Parathyroid adenoma (tissue), 2 donors: ENCODE results near the gene FBXO24.

Experiments used
- H2AFZ ChIP-seq: fragments of 300-600 bp; sonication (generic); one replicate; pipeline ENCODE4 v1.7.0; 2017; ENCODE audit warnings: antibody characterized with exemption, mild to moderate bottlenecking
- H3K27ac ChIP-seq: fragments of 300-600 bp; sonication (generic); one replicate; pipeline ENCODE4 v1.7.0; 2017
- H3K27me3 ChIP-seq: fragments of 300-600 bp; sonication (generic); one replicate; pipeline ENCODE4 v1.7.0; 2017; ENCODE audit warnings: low read length; ENCODE audit not compliant: control insufficient read depth, insufficient read depth
- H3K36me3 ChIP-seq: fragments of 300-600 bp; sonication (generic); one replicate; pipeline ENCODE4 v1.7.0; 2017; ENCODE audit warnings: low read length; ENCODE audit not compliant: control insufficient read depth, insufficient read depth
- H3K4me1 ChIP-seq: fragments of 300-600 bp; sonication (generic); one replicate; pipeline ENCODE4 v1.7.0; 2017; ENCODE audit warnings: control low read depth
- H3K4me2 ChIP-seq: fragments of 300-600 bp; sonication (generic); one replicate; pipeline ENCODE4 v1.7.0; 2017; ENCODE audit warnings: low read length
- H3K4me3 ChIP-seq: fragments of 300-600 bp; sonication (generic); one replicate; pipeline ENCODE4 v1.7.0; 2017; ENCODE audit warnings: low read depth, low read length
- H3K79me2 ChIP-seq: fragments of 300-600 bp; sonication (generic); one replicate; pipeline ENCODE4 v1.7.0; 2017; ENCODE audit warnings: control low read depth
- H3K9ac ChIP-seq: fragments of 300-600 bp; sonication (generic); one replicate; pipeline ENCODE4 v1.7.0; 2017; ENCODE audit warnings: mild to moderate bottlenecking
- H3K9me3 ChIP-seq: fragments of 300-600 bp; sonication (generic); one replicate; pipeline ENCODE4 v1.7.0; 2017; ENCODE audit warnings: low read length; ENCODE audit not compliant: control insufficient read depth
- TF ChIP-seq, protein P1 (sequence below): fragments of 300-600 bp; sonication (generic); IDR thresholded peaks from one replicate; pipeline ENCODE4 v1.7.0; 2017; ENCODE audit warnings: antibody characterized with exemption, mild to moderate bottlenecking
- donor health status: primary hyperparathyroidism.

Gene FBXO24

GRCh38 chr7:100568176-100568895 lies 17.8 kb upstream of the FBXO24 start:
- no peaks in the 10 kb centered on the region for H3K27me3 ChIP-seq
- no peak overlapping the region for H3K9ac ChIP-seq
- H3K9me3 ChIP-seq = no peaks in the 10 kb centered on the region
- no peak overlapping the region for H3K4me2 ChIP-seq
- no peak overlapping the region for H2AFZ ChIP-seq
- no peaks in the 10 kb centered on the region for H3K79me2 ChIP-seq
- peaks cover 6% of the 10 kb centered on the region for H3K4me1 ChIP-seq
- no peaks in the 10 kb centered on the region for H3K36me3 ChIP-seq
- no peak overlapping the region for H3K4me3 ChIP-seq
- TF ChIP-seq, protein P1, sequence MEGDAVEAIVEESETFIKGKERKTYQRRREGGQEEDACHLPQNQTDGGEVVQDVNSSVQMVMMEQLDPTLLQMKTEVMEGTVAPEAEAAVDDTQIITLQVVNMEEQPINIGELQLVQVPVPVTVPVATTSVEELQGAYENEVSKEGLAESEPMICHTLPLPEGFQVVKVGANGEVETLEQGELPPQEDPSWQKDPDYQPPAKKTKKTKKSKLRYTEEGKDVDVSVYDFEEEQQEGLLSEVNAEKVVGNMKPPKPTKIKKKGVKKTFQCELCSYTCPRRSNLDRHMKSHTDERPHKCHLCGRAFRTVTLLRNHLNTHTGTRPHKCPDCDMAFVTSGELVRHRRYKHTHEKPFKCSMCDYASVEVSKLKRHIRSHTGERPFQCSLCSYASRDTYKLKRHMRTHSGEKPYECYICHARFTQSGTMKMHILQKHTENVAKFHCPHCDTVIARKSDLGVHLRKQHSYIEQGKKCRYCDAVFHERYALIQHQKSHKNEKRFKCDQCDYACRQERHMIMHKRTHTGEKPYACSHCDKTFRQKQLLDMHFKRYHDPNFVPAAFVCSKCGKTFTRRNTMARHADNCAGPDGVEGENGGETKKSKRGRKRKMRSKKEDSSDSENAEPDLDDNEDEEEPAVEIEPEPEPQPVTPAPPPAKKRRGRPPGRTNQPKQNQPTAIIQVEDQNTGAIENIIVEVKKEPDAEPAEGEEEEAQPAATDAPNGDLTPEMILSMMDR = no peak
- no peak overlapping the region for H3K27ac ChIP-seq

DNA sequence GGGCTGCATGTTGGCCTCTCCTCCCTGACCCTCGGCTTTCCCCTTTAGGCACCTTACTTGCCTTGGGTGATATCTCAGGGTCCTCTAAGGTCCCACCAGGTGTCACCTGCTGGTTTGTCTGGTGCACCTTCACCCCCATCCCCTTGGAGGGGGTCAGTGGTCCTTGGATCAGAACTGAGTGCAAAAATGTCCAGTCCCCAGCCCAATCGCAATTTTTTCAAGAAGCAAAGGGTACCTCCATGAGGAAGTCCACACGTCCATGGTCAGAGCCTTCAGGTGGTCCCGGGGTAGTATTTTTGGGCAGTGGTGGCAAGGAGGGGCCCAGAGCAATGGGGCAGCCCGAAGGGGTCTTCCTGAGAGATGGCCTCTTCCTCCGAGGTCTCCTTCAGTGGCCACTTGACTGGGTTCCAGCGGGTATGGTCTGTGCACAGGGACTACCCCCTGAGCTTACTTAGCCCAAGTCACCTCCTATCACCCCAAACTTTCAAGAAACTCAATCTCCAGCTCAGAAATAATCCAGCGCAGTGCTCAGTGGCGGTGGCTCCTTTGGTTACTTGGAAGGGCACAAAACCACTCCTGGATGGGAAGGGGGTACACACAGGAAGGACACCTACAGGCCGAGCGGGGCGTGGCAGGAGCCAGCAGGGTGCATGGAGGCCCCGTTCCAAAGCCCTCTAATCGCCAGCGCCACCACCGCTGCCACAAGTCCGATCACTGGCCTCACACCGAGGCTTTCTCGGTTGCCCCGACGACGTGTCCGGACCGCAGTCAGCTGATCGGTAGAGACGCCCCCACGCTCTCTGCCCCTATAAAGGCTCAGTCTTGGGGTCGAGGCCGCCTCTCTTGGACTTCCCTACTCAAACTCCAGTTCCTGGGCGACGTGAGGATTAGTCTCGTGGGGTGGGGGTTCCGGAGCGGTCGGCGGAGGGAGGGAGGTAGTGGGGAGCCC lies 17.0 kb upstream of the FBXO24 start:
- Histone ChIP-seq H3K4me1 (peaks cover 2% of the 10 kb centered on the region), H3K9me3 (no peaks in the 10 kb centered on the region), H3K4me3 (no peak overlapping the region), H3K9ac (no peak overlapping the region), H3K27me3 (no peaks in the 10 kb centered on the region), H3K79me2 (no peaks in the 10 kb centered on the region), H2AFZ (peak overlapping the region; percentile 80), H3K36me3 (no peaks in the 10 kb centered on the region), H3K4me2 (peak overlapping the region; percentile 84), H3K27ac (no peak overlapping the region)
- TF ChIP-seq, protein P1 = peak; percentile 29

DNA sequence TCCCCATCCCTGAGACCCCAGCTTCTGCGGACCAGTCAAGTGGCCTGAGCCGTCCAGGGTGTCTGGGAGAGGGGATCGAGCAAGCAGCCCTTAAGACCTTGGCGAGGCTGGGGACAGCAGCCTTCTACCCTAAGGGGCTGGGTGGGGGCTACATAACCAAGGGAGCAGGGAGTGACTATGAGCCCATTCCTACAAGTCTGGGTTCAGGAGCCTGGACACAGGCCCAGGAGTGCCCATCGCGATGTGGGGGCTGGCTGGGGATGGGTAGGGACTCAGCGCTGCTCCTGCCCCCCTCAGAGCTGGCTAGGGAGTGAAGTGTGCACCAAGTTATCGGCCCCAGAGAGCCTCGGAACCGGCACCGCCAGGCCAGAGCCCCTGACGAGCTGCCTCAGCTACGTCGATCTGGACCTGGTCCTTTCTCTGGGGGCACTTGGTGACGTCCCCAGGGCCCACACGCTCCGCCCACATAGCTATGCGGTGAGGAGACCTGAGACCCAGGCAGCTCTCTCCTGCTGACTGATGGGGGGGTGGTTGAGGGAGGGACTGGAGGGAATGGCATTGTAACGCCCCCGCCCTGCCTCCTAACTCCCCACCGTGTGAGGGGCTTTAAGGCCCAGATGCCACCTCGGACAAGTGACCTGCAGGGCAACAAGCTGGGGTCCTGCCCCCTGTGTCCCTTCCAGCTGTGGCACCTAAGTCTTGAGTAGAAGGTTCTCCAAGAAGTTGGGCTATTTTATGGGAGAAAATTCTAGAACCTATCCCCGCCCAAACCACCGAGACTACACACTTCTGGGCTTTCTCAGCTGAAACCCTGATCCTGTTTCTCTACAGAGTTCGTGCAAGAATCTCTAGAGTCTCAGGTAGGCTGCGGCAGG lies 14.9 kb upstream of the FBXO24 start:
- TF ChIP-seq, protein P1 = no peak
- Histone ChIP-seq H3K79me2 (no peaks in the 10 kb centered on the region), H3K27ac (no peak overlapping the region), H2AFZ (no peak overlapping the region), H3K4me1 (peaks cover 2% of the 10 kb centered on the region), H3K36me3 (no peaks in the 10 kb centered on the region), H3K27me3 (no peaks in the 10 kb centered on the region), H3K4me3 (no peak overlapping the region), H3K4me2 (no peak overlapping the region), H3K9me3 (no peaks in the 10 kb centered on the region), H3K9ac (no peak overlapping the region)

DNA sequence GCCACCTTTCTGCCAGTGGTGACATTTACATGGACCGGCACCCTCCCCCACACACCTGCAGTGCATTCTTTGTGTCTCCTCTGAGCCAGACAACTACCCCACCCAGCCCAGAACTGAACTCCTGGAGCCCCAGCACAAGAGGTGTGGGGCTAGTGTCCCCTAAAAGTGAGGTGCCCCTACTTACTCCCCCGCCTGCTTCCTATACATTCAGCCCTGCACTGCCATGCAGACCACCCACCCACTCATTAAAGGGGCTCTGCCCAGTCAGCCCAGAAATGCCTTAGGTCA lies 14.4 kb upstream of the FBXO24 start:
- Histone ChIP-seq H2AFZ (no peak overlapping the region), H3K27me3 (no peaks in the 10 kb centered on the region), H3K9me3 (no peaks in the 10 kb centered on the region), H3K4me1 (peaks cover 2% of the 10 kb centered on the region), H3K4me2 (no peak overlapping the region), H3K27ac (no peak overlapping the region), H3K36me3 (no peaks in the 10 kb centered on the region), H3K4me3 (no peak overlapping the region), H3K79me2 (no peaks in the 10 kb centered on the region), H3K9ac (no peak overlapping the region)
- TF ChIP-seq, protein P1 = no peak
